ENCODE measurements around the gene PRKAR2B. TPM values are rescaled to one million over a fixed set of nuclear protein-coding genes. Genes with fewer than 3 reads are reported as not detected.

PRKAR2B gene
- total RNA-seq, 2 experiments from 2014 or later: 69.0 to 210 TPM

- Histone ChIP-seq H3K27ac (ENCODE audit: low read depth, low read length, poor library complexity, severe bottlenecking) (no peak overlapping the region), H3K79me2 (ENCODE audit: insufficient read depth, low read depth, low read length) (peaks cover 4% of the 10 kb centered on the region; the same call in 1 of the 2 replicates), H3K4me3 (ENCODE audit: low read depth, low read length, poor library complexity, severe bottlenecking) (no peak overlapping the region), H3K4me1 (ENCODE audit: insufficient read depth, low read length, poor library complexity, severe bottlenecking) (peaks cover 7% of the 10 kb centered on the region), H3K9me2 (ENCODE audit: insufficient read depth, low read length) (no peaks in the 10 kb centered on the region), H3K36me3 (ENCODE audit: insufficient read depth, low read length) (peaks cover 14% of the 10 kb centered on the region), H4K20me1 (ENCODE audit: insufficient read depth, low read length) (no peaks in the 10 kb centered on the region), H2AFZ (ENCODE audit: low read length) (no peak overlapping the region), H3K4me2 (ENCODE audit: low read length) (no peak overlapping the region), H3K9me3 (ENCODE audit: low read length) (no peaks in the 10 kb centered on the region)
- TF ChIP-seq EZH2phosphoT487 (IDR thresholded peaks at IDR 0.05; ENCODE audit: borderline replicate concordance, low read depth, low read length): no peak
- TF ChIP-seq, protein P1, sequence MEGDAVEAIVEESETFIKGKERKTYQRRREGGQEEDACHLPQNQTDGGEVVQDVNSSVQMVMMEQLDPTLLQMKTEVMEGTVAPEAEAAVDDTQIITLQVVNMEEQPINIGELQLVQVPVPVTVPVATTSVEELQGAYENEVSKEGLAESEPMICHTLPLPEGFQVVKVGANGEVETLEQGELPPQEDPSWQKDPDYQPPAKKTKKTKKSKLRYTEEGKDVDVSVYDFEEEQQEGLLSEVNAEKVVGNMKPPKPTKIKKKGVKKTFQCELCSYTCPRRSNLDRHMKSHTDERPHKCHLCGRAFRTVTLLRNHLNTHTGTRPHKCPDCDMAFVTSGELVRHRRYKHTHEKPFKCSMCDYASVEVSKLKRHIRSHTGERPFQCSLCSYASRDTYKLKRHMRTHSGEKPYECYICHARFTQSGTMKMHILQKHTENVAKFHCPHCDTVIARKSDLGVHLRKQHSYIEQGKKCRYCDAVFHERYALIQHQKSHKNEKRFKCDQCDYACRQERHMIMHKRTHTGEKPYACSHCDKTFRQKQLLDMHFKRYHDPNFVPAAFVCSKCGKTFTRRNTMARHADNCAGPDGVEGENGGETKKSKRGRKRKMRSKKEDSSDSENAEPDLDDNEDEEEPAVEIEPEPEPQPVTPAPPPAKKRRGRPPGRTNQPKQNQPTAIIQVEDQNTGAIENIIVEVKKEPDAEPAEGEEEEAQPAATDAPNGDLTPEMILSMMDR (conservative IDR thresholded peaks at IDR 0.05; ENCODE audit: low read length): no peak
- no TSS peak for BruUV-seq (replicated peaks)
- CTCF ChIA-PET (ENCODE audit: unreplicated experiment): no interaction called here
- intact Hi-C loops (cut with micrococcal nuclease; ENCODE audit: unreplicated experiment): loop anchor here (5.0 to 10.0 kb wide), 4 partner anchors 73 to 881 kb away; partner anchors contain the start of gene NAMPT
- POLR2A ChIA-PET: interaction anchor here (0.9 to 1.3 kb wide), 2 partner anchors 18 to 24 kb away, joined by 3 read pairs; no protein-coding TSS in a partner anchor
- no peak for DNase-seq (ENCODE audit: low spot score)
These were observed 120.8 kb downstream of the PRKAR2B start for GRCh38 chr7:107165341-107165740.

GRCh38 chr7:107166736-107167426 lies 122.4 kb downstream of the PRKAR2B start:
- peak overlapping the region; percentile 69 for H3K27ac ChIP-seq (ENCODE audit: low read depth, low read length, poor library complexity, severe bottlenecking)
- intact Hi-C loops (cut with micrococcal nuclease; ENCODE audit: unreplicated experiment): loop anchor here (5.0 to 10.0 kb wide), 4 partner anchors 75 to 882 kb away; partner anchors contain the start of gene NAMPT
- peak overlapping the region; percentile 75 for H3K4me3 ChIP-seq (ENCODE audit: low read depth, low read length, poor library complexity, severe bottlenecking)

More at GRCh38 chr7:107166736-107167426, 122.4 kb downstream of the PRKAR2B start:
- H3K9me3 ChIP-seq (ENCODE audit: low read length): no peaks in the 10 kb centered on the region
- CTCF ChIA-PET (ENCODE audit: unreplicated experiment): interaction anchor here (0.9 kb wide), 1 partner anchor 219 kb away, joined by 3 read pairs; no protein-coding TSS in a partner anchor
- peaks cover 19% of the 10 kb centered on the region for H3K79me2 ChIP-seq (ENCODE audit: insufficient read depth, low read depth, low read length)
- POLR2A ChIA-PET: interaction anchor here (0.5 to 1.9 kb wide), 24 partner anchors 11 to 568 kb away, joined by 3 to 9 read pairs (median 4); partner anchors contain the start of genes COG5 and DUS4L
- H2AFZ ChIP-seq (ENCODE audit: low read length): peak overlapping the region; percentile 97
- DNase-seq (ENCODE audit: low spot score): no peak
- 0 out of 2 replicates have a peak, but pooled peaks cover 4% of the 10 kb centered on the region for H3K36me3 ChIP-seq (ENCODE audit: insufficient read depth, low read length)
- no peaks in the 10 kb centered on the region for H4K20me1 ChIP-seq (ENCODE audit: insufficient read depth, low read length)
- peak overlapping the region; percentile 98 for H3K4me2 ChIP-seq (ENCODE audit: low read length)
- no peaks in the 10 kb centered on the region for H3K9me2 ChIP-seq (ENCODE audit: insufficient read depth, low read length)
- TF ChIP-seq, protein P1 (conservative IDR thresholded peaks at IDR 0.05; ENCODE audit: low read length): no peak
- TF ChIP-seq EZH2phosphoT487 (IDR thresholded peaks at IDR 0.05; ENCODE audit: borderline replicate concordance, low read depth, low read length): no peak
- BruUV-seq (replicated peaks): no TSS peak
- H3K4me1 ChIP-seq (ENCODE audit: insufficient read depth, low read length, poor library complexity, severe bottlenecking): peaks cover 7% of the 10 kb centered on the region
